Cardiac muscle cell (in vitro differentiated cells and primary cell): ENCODE results near the gene C1orf74. TPM values are rescaled to one million over a fixed set of nuclear protein-coding genes. Genes with fewer than 3 reads are reported as not detected.

Experiments used
- DNase-seq, 2 donors: peaks; one replicate each; pipeline versions ENCODE4 v3.0.0 to v3.0.0-alpha.2; 2010 to 2017; ENCODE audit warnings: low read depth in 1 of 2, low spot score in 1 of 2
- H3K27ac ChIP-seq: fragments of 200-600 bp; sonication (generic); 2 replicates; pipeline ENCODE4 v1.5.1; 2016
- H3K27me3 ChIP-seq: fragments of 200-600 bp; sonication (generic); 2 replicates; pipeline ENCODE4 v1.6.0; 2016; ENCODE audit warnings: control low read depth
- H3K36me3 ChIP-seq: fragments of 200-600 bp; sonication (generic); 2 replicates; pipeline ENCODE4 v1.5.1; 2016; ENCODE audit warnings: control low read depth
- H3K4me1 ChIP-seq: fragments of 200-600 bp; sonication (generic); 2 replicates; pipeline ENCODE4 v1.8.1; 2017; ENCODE audit warnings: low read depth, mild to moderate bottlenecking, mixed run types
- H3K4me3 ChIP-seq: fragments of 200-600 bp; sonication (generic); 2 replicates; pipeline ENCODE4 v1.5.1; 2016; ENCODE audit warnings: mild to moderate bottlenecking
- H3K9me3 ChIP-seq: fragments of 200-600 bp; sonication (generic); 2 replicates; pipeline ENCODE4 v1.5.1; 2017; ENCODE audit warnings: low read depth, mild to moderate bottlenecking, control low read depth
- CTCF ChIP-seq: IDR thresholded peaks from 2 replicates; pipeline ENCODE4 v1.5.1; 2012; ENCODE audit warnings: low read depth, mild to moderate bottlenecking, low read length
- polyA plus RNA-seq: library from polyadenylated mRNA; unstranded; fragments of >200 nt; fragmentation: Nextera tagmentation; extraction: Ambion mirVana; gene quantifications from 2 replicates; pipeline ENCODE4 v1.2.1, GENCODE V29; 2016
- total RNA-seq: library from RNA; depleted of rRNA; stranded (reverse); fragments of >200 nt; gene quantifications from 2 replicates; pipeline ENCODE4 v1.2.3, GENCODE V29; 2016

Gene C1orf74
- total and polyA plus RNA-seq, 2 experiments from 2014 or later = 3.6 to 4.4 TPM

DNA sequence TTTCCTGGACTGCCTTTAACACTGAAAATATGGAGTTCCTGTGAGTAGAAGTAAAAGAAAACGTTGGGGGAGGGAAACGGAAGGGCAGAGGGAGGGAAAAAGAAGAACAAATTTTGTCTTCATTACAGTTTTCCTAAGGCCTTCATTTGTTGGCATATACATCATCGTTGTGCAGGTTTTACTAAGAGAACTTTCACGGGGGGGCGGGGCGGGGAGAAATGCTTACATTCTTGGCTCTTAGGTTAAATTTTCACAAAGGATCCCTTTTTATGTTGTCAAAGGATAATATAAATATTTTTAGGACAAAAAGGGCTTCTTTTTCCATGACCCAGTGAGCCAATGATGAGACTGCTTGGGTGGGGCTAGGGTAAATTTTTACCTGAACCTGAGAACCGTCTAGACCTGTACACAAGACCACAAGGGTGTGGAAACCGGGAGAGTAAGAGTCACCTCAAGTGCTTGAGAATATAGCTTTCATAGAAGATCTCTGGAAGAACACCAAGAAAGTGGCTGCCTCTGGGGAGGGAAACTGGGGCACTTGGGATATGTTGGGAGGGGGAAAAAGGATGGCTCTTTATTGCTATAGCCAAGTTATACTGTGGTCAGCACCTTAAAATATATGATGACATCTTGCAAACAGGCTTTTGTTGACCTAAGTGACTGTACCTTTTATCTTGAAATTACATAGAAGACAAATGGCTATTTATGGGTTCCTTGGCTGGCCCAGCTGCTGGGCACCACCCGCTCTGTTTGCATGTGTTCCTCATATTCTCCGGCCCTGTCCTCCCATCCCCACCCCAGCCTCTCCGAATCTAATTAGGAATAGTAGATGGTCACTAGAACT is 41.5 kb upstream of the C1orf74 start:
- no peak overlapping the region for H3K4me3 ChIP-seq
- no peak for DNase-seq

DNA sequence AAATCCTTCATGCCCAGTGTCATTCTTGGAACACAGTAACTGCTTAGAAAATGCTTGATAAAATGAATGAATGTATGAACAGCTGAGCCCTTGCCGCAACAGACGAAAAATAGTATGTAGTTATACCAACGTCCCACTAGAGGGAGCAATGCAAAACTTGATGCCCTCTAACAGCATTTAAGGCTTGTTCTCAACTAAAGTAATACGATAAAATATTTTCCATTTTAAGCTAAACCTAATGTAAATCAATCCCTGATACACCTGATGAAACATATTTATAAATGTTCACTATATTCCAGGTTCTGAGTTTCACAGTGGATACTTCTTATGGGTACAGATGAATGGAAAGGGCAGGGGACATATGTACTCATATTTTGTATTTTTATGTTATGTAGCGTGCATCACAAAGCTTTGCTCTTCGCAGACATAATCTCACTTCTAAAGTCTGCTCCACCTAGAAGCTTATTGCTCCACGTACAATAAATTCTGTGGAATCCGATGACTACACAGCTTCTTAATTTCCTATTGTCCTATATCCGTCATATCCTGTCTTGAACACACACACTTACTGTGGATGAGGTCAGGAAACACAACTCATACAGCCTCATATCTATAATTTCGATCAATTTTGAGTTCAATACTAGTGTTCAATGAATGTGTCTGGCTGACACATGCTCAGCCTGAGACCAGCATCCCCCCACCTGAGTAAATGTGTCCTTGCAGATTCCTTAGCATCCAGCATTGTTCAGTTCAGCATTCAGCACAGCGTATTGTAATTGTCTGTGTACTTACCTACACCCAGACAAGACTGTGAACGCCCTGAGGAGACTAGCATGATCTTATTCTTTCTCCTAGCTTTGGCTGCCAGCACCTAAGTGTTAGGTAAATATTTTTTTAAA is 39.0 kb upstream of the C1orf74 start:
- Histone ChIP-seq H3K27me3 (peaks cover 12% of the 10 kb centered on the region), H3K9me3 (no peaks in the 10 kb centered on the region), H3K27ac (no peak overlapping the region), H3K36me3 (no peaks in the 10 kb centered on the region), H3K4me3 (no peak overlapping the region), H3K4me1 (no peaks in the 10 kb centered on the region)
- DNase-seq = peak; percentile 51 to 85
- TF ChIP-seq CTCF = peak; percentile 77

More for the DNA sequence above, 41.5 kb upstream of the C1orf74 start:
- H3K27ac ChIP-seq = no peak overlapping the region
- H3K27me3 ChIP-seq = peaks cover 5% of the 10 kb centered on the region
- no peaks in the 10 kb centered on the region for H3K4me1 ChIP-seq
- H3K9me3 ChIP-seq = no peaks in the 10 kb centered on the region
- TF ChIP-seq CTCF = no peak
- H3K36me3 ChIP-seq = peaks cover 2% of the 10 kb centered on the region

DNA sequence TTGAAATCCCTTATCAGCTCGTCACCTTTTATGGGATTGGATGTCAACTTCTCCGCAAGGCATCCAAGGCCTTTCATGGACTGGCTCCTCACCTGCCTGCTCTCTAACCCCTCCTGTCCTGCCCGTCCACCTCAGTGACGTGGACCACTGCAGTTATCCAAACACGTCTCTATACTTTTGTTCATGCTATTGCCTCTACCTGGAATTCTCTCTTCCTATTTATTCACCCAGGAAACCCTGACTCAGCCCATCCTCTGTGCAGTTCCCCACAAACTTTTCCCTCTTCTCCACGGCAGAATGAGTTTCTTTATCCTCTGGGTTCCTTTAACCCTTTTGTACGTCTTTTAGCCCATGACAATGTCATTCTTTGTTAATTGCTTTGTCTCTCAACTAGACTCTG is 38.3 kb upstream of the C1orf74 start:
- TF ChIP-seq CTCF = no peak
- H3K9me3 ChIP-seq = no peaks in the 10 kb centered on the region
- no peaks in the 10 kb centered on the region for H3K4me1 ChIP-seq
- no peaks in the 10 kb centered on the region for H3K36me3 ChIP-seq
- DNase-seq = no peak
- no peak overlapping the region for H3K4me3 ChIP-seq
- peaks cover 12% of the 10 kb centered on the region for H3K27me3 ChIP-seq
- no peak overlapping the region for H3K27ac ChIP-seq

GRCh38 chr1:209820986-209821385 is 36.6 kb upstream of the C1orf74 start:
- peaks cover 12% of the 10 kb centered on the region for H3K27me3 ChIP-seq
- no peak for TF ChIP-seq CTCF
- no peaks in the 10 kb centered on the region for H3K9me3 ChIP-seq
- H3K27ac ChIP-seq = no peak overlapping the region
- H3K36me3 ChIP-seq = no peaks in the 10 kb centered on the region
- DNase-seq = no peak
- H3K4me3 ChIP-seq = no peak overlapping the region
- H3K4me1 ChIP-seq = no peaks in the 10 kb centered on the region

DNA sequence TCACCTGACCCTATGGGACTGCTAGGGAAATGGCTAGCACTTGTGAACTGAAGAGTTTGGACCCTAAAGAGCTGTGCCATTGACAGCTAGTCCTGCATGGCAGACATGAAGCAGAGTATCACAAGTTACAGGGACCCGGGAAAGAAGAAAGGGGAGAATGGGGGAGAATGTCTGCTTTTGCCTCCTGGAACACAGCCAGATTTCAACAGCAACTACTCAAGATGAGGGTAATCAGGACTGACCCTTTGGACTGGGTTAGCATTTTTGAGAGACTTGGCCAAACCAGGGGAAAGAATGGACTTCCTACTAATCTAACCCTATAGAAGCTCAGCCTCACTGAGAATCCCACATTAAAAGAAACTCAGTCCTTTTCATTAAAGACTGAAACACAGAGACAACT is 34.7 kb upstream of the C1orf74 start:
- Histone ChIP-seq H3K27me3 (peaks cover 12% of the 10 kb centered on the region), H3K9me3 (no peaks in the 10 kb centered on the region), H3K4me1 (no peaks in the 10 kb centered on the region), H3K4me3 (no peak overlapping the region), H3K36me3 (no peaks in the 10 kb centered on the region), H3K27ac (no peak overlapping the region)
- TF ChIP-seq CTCF = no peak
- DNase-seq = no peak
